ENCODE results near the gene TEKT2. TPM values are rescaled to one million over a fixed set of nuclear protein-coding genes. Genes with fewer than 3 reads are reported as not detected.
A peak's percentile ranks its signal among the peaks of the same experiment; 100 is the strongest.

Gene TEKT2
- total RNA-seq, 1 experiment from 2014 or later: not detected

DNA sequence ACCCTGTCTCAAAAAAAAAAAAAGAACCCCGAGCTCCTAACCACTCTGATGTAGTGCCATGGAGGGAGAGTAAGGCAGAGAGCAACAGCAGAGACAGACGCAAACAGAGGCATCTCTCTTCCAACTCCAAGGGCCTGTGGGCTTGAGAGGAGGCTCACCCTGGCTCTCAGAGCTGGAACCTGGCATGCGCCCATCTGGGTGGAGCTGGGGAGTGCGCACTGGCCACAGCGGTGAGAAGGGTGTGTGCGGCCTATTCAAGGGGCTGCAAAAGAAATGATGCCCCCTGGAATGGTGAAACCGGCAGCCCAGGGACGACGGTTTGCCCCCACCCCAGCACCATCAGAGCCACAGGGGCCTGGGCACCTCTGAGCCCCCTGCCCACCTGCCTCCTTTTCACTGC, 23.5 kb downstream of the TEKT2 start:
- Histone ChIP-seq H3K9me3 (replicated peaks) (no peaks in the 10 kb centered on the region), H3K4me1 (peaks cover 34% of the 10 kb centered on the region), H3K4me3 (no peak overlapping the region), H3K36me3 (no peaks in the 10 kb centered on the region), H3K27ac (no peak overlapping the region), H3K27me3 (no peaks in the 10 kb centered on the region)
- no peak for DNase-seq

DNA sequence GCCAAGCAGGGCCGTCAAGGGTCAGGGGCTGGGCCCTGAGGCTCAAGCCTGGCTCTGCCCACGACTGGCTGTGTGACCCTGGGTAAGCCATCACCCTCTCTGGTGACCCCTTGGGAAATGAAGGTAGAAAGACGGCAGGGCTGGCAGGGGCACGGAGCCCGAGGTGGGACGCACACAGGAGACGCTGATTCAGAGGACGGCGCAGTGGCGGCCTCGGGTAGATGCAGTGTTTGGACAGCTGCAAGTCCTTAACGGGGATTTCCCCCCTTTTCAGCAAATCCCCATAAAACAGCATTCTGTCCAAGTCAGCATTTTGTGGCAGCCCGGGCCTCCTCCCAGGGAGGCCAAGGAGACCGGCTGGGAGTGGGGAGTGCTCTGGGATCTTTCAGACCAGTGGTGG, 24.4 kb downstream of the TEKT2 start:
- peaks cover 34% of the 10 kb centered on the region for H3K4me1 ChIP-seq
- peak overlapping the region; percentile 84 for H3K27ac ChIP-seq
- no peaks in the 10 kb centered on the region for H3K9me3 ChIP-seq (replicated peaks)
- H3K36me3 ChIP-seq: no peaks in the 10 kb centered on the region
- no peaks in the 10 kb centered on the region for H3K27me3 ChIP-seq
- DNase-seq: peak; percentile 91 to 93
- H3K4me3 ChIP-seq: peak overlapping the region; percentile 18

DNA sequence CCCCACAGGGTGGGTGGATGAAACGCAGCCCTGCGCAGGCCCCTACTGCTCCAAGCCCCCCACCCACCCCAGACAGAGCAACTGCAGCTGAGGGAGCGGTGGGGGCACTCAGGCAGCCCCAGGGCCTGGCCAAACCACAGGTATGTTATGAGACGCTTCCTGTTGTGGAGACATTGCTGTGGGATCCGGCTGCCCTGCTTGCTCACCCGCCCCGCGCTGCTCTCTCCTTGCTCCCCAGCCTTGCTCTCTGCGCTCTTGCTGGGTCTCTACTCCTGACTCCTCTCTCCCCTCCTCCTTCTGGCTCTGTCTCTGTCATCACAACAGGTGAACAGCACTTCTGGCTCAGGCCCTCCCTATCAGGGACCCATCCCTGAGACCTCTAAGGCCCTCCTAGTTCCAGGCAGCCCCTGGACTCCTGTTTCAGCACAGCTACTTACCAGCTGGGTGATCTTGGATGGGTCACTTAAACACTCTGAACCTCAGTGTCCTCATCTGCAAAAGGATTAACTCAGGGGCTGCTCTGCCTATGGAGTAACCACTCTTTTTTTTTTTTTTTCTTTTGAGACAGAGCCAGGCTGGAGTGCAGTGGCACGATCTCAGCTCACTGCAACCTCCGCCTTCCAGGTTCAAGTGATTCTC, 25.3 kb downstream of the TEKT2 start:
- peak; percentile 90 to 91 for DNase-seq
- Histone ChIP-seq H3K27ac (peak overlapping the region; percentile 84), H3K36me3 (no peaks in the 10 kb centered on the region), H3K4me1 (peaks cover 34% of the 10 kb centered on the region), H3K4me3 (peak overlapping the region; percentile 18), H3K27me3 (no peaks in the 10 kb centered on the region), H3K9me3 (replicated peaks) (no peaks in the 10 kb centered on the region)

DNA sequence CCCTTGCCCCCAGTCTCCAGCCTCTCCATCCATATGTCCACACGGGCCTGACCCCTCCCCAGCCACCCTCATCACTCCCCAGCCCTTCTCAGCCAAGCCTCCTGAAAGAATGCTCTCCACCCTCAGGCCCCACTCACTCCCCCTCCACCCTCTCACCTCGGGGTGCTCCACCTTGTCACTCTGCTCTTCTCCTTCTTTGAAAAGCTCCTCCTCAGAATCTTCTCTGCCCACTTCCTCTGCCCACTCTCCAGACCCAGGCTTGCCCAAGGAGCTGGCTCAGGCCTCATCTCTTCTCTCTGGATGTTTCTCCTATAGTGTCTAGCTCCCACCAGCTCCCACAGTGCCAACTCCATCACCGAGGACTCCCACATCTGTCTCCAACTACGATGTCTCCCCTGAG, 27.3 kb downstream of the TEKT2 start:
- H3K4me3 ChIP-seq: no peak overlapping the region
- H3K4me1 ChIP-seq: peaks cover 51% of the 10 kb centered on the region

DNA sequence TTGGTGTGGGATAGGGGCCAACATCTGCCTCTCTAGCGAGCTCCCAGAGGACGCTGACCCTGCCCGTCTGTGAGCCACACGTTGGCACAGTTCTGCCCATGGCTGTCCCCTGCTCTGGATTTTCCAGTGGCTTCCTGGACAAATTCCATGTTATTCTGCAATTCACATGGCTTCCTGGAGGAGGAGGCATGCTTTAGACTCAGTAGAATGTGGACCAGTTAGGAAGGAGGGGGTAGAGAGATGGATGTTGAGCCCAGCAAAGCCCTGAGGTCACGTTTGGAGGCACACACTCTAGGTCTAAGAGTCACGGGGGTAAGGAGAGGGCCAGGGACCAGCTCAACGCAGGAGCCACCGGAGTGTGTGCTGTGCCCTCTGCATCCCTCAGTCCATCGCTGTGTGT, 28.9 kb downstream of the TEKT2 start:
- Histone ChIP-seq H3K36me3 (no peaks in the 10 kb centered on the region), H3K27me3 (no peaks in the 10 kb centered on the region), H3K4me1 (peaks cover 52% of the 10 kb centered on the region), H3K27ac (no peak overlapping the region), H3K4me3 (no peak overlapping the region), H3K9me3 (replicated peaks) (no peaks in the 10 kb centered on the region)
- DNase-seq: no peak

More for the DNA sequence above, 27.3 kb downstream of the TEKT2 start:
- H3K27me3 ChIP-seq: no peaks in the 10 kb centered on the region
- no peak overlapping the region for H3K27ac ChIP-seq
- no peaks in the 10 kb centered on the region for H3K36me3 ChIP-seq
- no peaks in the 10 kb centered on the region for H3K9me3 ChIP-seq (replicated peaks)
- DNase-seq: no peak

DNA sequence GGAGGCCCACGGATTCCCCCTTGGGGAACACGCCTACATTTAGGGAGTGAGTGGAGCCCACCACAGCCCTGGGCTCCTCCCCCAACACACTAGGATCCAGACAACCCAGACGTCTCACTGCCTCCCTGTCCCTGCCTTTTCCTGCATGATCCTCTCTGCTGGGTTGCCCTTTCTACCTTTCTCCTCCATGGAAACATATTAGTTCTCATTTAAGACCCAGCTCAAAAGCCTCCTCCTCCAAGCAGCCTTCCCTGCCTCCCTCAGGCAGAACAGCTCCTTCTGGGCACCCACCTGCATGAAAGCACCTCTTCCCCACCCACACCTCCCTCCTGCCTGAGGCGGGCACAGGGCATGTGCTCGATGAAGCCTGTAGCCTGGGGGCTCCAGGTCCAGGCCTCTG, 30.5 kb downstream of the TEKT2 start:
- H3K9me3 ChIP-seq (replicated peaks): no peaks in the 10 kb centered on the region
- no peak overlapping the region for H3K4me3 ChIP-seq
- H3K4me1 ChIP-seq: peaks cover 55% of the 10 kb centered on the region
- H3K36me3 ChIP-seq: no peaks in the 10 kb centered on the region
- no peak for DNase-seq
- H3K27ac ChIP-seq: peak overlapping the region; percentile 56; the same call in 1 of the 2 replicates
- H3K27me3 ChIP-seq: no peaks in the 10 kb centered on the region

DNA sequence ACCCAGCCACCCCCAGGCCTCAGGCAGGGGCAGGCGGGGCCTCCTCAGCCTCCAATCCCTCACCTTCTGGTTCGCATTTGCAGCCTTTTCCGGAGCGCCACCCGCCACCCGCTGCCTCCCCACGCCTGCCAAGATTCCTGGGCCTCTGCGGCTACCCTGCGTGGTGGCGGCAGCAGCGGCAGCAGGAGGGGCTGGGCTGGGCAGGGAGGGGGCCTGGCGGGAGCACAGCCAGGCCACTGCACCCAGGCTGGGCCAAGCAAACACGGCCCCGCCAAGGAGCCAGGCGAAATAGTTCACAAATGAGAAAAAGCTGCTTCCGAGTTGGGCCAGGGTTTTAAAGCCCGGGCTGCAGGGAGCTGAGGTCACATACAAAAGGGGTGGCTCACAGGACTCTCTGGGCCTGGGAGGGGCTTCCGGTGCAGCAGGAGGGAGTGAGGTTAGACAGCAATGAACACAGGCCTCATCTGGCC, 31.3 kb downstream of the TEKT2 start:
- no peaks in the 10 kb centered on the region for H3K27me3 ChIP-seq
- peak; percentile 78 to 83 for DNase-seq
- peak overlapping the region; percentile 44 for H3K4me3 ChIP-seq
- no peaks in the 10 kb centered on the region for H3K36me3 ChIP-seq
- no peaks in the 10 kb centered on the region for H3K9me3 ChIP-seq (replicated peaks)
- H3K4me1 ChIP-seq: peaks cover 57% of the 10 kb centered on the region
- peak overlapping the region; percentile 56 for H3K27ac ChIP-seq

DNA sequence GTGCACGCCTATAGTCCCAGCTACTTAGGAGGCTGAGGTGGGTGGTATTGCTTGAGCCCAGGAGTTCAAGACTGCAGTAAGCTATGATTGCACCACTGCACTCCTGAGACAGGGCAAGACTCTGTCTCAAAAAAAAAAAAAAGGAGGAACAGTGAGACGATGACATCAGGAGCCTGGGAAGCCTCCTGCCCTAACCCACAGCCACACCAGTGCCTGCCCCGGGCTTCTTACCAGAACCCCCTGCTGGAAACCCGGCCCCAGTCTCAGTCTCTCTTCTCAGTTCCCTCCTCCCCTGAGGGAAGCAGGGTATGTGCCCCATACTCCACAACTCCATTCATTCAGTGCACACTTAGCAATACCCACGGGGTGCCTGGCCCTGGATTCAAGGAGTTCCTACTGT, 32.0 kb downstream of the TEKT2 start:
- Histone ChIP-seq H3K27ac (peak overlapping the region; percentile 56), H3K9me3 (replicated peaks) (no peaks in the 10 kb centered on the region), H3K36me3 (no peaks in the 10 kb centered on the region), H3K4me1 (peaks cover 55% of the 10 kb centered on the region), H3K27me3 (no peaks in the 10 kb centered on the region), H3K4me3 (no peak overlapping the region)
- peak in 1 of 2 experiments; percentile 40 for DNase-seq

DNA sequence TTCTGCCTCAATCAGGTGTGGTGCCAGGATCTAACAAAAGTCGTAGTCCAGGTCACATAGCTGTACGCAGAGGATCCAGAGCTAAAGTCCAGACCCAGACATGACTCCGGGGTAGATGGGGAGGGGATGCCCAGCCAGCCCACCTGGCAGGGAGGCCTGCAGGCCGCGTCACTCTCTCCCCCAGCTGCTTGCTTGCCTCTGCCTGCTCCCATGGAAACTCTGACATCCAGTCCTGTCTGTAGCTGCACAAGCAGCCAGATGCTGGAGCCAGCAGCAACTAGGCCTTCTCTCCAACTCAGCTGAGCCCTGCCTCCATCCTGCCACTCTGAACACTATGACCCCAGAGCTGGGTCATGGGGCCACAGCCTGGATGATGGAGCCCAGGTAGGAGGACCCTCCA, 33.0 kb downstream of the TEKT2 start:
- Histone ChIP-seq H3K9me3 (replicated peaks) (no peaks in the 10 kb centered on the region), H3K27me3 (no peaks in the 10 kb centered on the region), H3K4me1 (peaks cover 55% of the 10 kb centered on the region), H3K36me3 (no peaks in the 10 kb centered on the region), H3K27ac (peak overlapping the region; percentile 4; the same call in 1 of the 2 replicates), H3K4me3 (no peak overlapping the region)
- peak; percentile 60 to 61 for DNase-seq

DNA sequence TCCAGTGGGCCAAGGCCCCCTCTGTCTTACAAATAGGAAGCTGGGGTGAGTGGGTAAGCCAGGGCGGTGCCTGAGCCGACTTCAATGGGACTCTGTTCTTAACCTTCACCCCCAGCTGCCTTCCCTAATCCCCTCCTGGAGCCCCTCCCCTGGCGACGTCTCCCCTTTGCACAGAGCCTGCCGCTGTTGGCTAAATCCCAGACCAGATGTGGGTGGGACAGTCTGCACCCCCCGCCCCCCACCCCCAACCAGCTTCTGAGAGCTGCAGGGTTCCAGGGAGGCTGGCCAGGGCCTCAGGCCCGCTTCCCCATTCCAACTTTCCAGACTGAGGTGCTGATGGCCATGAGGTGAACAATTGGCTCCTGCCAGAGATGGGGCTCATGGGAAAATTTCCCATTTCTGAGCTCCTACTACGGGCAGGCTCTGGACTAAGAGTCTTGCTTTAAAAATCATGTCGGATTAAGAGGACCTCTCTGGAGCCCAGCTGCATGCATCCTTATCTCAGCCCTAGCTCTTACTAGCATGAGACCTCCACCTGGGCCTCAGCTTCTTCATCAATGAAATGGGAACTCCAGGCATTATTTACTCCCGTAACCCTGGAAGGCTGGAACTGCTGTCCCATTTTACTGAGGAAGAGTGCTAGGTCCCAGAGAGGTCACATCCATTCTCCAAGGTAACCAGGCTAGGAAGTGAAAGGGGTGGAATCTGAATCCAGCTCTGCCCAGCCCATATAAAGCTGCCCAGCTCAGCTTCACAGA, 34.7 kb downstream of the TEKT2 start:
- peaks cover 69% of the 10 kb centered on the region for H3K4me1 ChIP-seq
- no peaks in the 10 kb centered on the region for H3K9me3 ChIP-seq (replicated peaks)
- no peak overlapping the region for H3K4me3 ChIP-seq
- no peaks in the 10 kb centered on the region for H3K36me3 ChIP-seq
- H3K27me3 ChIP-seq: no peaks in the 10 kb centered on the region
- DNase-seq: peak; percentile 66 to 70
- H3K27ac ChIP-seq: no peak overlapping the region; the same call in 1 of the 2 replicates

DNA sequence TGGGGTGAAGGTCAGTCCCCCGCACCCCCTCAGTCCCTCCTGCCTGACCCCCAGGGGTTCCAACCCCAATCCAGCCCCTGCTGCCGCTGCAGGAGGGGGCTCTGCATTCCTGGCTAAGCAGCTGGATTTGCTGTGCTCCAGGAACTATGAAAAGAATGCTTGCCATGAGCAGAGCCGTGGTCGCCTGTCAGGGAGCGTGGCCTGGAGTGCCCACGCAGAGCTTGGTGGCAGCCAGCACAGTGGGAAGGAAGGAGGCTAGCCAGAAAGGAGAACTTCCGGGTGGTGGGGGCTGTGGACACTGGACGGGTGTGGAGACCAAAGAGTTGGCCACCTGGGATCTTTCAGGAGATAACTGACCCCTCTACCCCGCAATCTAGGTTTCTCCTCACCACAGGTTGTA, 35.6 kb downstream of the TEKT2 start:
- H3K27me3 ChIP-seq: peaks cover 3% of the 10 kb centered on the region; the same call in 1 of the 2 replicates
- peaks cover 71% of the 10 kb centered on the region for H3K4me1 ChIP-seq
- no peak overlapping the region for H3K4me3 ChIP-seq
- peak in 1 of 2 experiments; percentile 45 for DNase-seq
- H3K9me3 ChIP-seq (replicated peaks): no peaks in the 10 kb centered on the region
- no peaks in the 10 kb centered on the region for H3K36me3 ChIP-seq
- H3K27ac ChIP-seq: no peak overlapping the region

DNA sequence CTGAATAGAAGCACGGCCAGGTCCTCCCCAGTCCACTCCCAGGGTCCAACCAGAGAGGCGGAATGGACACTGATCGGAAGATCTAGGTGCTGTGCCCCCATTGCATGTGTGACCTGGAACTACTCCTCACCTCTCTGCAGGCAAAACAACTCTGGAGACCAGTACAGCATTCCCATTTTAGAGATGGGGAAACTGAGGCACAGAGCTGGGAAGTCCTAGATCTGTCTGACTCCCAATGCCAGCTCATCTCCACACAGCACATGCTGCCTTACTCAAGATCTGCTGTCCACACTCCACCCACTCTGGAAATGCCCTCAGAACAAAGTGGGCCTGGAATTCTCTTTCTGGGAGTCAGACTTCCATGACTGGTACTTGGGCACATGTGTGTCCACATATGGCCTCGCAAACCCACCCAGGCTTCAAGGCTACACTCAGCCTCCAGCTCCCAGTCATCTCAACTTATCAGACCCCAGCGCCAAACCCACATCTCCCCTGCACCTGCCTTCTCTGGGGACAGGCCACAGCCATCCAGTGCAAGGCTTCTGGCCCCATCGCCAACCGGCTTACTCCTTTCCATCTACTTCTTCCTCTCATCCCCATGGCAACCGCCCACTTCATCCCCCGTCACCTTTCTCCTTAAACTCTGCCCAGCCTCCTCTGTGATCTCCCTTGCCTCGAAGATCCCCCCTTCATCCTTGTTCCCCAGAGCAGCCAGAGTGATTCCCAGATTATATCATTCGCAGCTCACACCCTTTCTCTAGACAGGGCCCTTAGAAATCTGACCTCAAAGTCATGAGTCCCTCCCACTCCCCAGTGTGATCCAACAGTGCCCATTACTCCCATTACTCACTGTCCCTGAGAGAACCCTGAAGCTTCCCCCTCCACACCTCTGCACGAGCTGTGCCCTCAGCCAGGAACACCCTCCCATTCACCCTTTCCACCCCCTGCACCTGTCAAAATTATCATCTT, 38.5 kb downstream of the TEKT2 start:
- H3K9me3 ChIP-seq (replicated peaks): no peaks in the 10 kb centered on the region
- H3K4me3 ChIP-seq: no peak overlapping the region
- peaks cover 3% of the 10 kb centered on the region; the same call in 1 of the 2 replicates for H3K27me3 ChIP-seq
- peaks cover 50% of the 10 kb centered on the region for H3K4me1 ChIP-seq
- no peak overlapping the region for H3K27ac ChIP-seq
- no peaks in the 10 kb centered on the region for H3K36me3 ChIP-seq
- no peak for DNase-seq

DNA sequence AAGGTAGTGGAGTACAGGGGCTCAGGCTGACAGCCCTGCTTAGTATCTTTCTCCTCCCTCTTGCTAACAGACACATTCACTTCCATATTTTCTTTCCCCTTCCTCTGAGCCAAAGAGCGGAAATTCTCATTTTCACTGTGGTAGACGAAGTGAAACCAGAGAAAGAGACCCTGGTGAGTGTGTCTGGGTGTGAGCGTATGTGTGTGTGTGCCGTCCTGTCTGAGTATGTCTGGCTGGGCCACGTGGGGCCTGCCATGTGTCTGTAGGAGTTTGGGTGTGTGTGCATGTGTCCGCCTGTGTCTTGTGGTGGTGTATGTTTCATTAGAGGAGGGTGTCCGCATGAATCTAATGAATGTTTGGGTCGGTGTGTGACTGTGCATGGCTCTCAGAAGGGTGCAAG, 39.5 kb downstream of the TEKT2 start:
- Histone ChIP-seq H3K27ac (no peak overlapping the region), H3K27me3 (peaks cover 3% of the 10 kb centered on the region; the same call in 1 of the 2 replicates), H3K36me3 (no peaks in the 10 kb centered on the region), H3K4me3 (no peak overlapping the region), H3K9me3 (replicated peaks) (no peaks in the 10 kb centered on the region), H3K4me1 (peaks cover 53% of the 10 kb centered on the region)
- DNase-seq: no peak

DNA sequence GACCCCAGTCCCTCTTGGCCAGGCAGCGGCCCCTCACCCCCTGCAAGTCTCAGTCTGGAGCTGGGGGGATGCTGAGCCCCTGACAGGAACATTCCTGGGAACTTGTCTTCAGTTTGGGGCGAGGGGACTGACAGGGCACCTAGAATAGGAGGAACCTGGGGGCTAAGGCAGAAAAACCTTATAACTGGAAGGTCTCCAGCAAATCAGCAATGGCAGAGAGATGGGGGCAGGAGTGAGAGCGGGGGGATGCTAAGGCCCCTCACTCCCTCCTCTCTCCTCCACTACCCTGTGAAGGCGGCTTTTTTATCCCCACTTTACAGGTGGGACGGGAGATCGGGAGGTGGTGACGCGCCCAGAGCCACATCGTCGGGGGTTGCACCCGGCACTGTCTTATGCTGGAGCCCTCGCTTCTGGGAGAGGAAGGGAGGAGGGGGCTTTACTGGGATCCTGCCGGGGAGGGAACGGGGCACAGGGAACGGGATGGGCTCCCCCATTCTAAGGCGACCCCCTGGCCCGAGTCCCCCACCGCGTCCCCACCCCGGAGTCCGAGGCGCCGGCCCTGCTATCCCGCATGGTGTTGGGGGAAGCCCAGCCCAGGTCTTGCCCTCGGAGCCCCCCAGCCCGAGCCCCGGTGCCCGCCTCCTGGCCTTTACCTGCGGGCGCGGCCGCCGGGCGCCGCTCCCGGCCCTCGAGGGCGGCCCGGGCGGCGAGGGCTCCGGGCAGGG, 40.7 kb downstream of the TEKT2 start:
- no peaks in the 10 kb centered on the region for H3K9me3 ChIP-seq (replicated peaks)
- H3K4me1 ChIP-seq: peaks cover 44% of the 10 kb centered on the region
- peaks cover 3% of the 10 kb centered on the region; the same call in 1 of the 2 replicates for H3K27me3 ChIP-seq
- DNase-seq: no peak
- no peaks in the 10 kb centered on the region for H3K36me3 ChIP-seq
- H3K4me3 ChIP-seq: no peak overlapping the region
- no peak overlapping the region for H3K27ac ChIP-seq
